Endothelial cell of umbilical vein (primary cell): ENCODE measurements around the gene RNF183. TPM values are rescaled to one million over a fixed set of nuclear protein-coding genes. Genes with fewer than 3 reads are reported as not detected.

Experiments
- BruUV-seq: library from RNA; stranded (reverse); fragments of 400-500 nt; replicated peaks from 2 replicates; lab custom pipeline; 2021; lab: Mats Ljungman, UMichigan
- CTCF ChIA-PET: fragments of 300-600, 350-600 bp; sonication (Branson Sonifier 250); formaldehyde crosslinking; loops from one replicate; lab custom pipeline; 2021; ENCODE audit warnings: antibody characterized with exemption, inconsistent platforms; lab: Charles Lee
- POLR2A ChIA-PET: fragments of 300-600, 350-600 bp; sonication (Branson Sonifier 250); formaldehyde crosslinking; loops from one replicate; lab custom pipeline; 2021; ENCODE audit warnings: antibody characterized with exemption, inconsistent platforms; lab: Charles Lee
- DNase-seq: peaks from one replicate; pipeline ENCODE4 v3.0.0-alpha.2; 2011; ENCODE audit warnings: low read depth, low spot score
- FAIRE-seq: peaks from 2 replicates; lab custom pipeline; 2011; peaks lifted over from hg19 to GRCh38; lab: Jason Lieb, UNC
- H2AFZ ChIP-seq: 2 replicates; pipeline ENCODE4 v1.6.0; 2012; ENCODE audit warnings: low read depth, low read length, control low read depth, inconsistent platforms
- H3K27ac ChIP-seq: 2 replicates; pipeline ENCODE4 v1.5.1; 2011; ENCODE audit warnings: low read depth, mild to moderate bottlenecking, control low read depth, low read length, moderate library complexity; ENCODE audit not compliant: insufficient read depth
- H3K27me3 ChIP-seq, 2 experiments: 2 replicates each; pipeline versions ENCODE4 v1.6.0 to v1.6.1; 2011; ENCODE audit warnings: low read length in 2 of 2, mixed read lengths in 1 of 2; ENCODE audit not compliant: control insufficient read depth in 2 of 2, insufficient read depth in 2 of 2
- H3K36me3 ChIP-seq, 2 experiments: 2 replicates in 1 of 2; 3 replicates in 1 of 2; pipeline ENCODE4 v1.5.1; 2011; ENCODE audit warnings: low read length in 2 of 2, mild to moderate bottlenecking in 1 of 2, moderate library complexity in 1 of 2; ENCODE audit not compliant: control insufficient read depth in 2 of 2, insufficient read depth in 2 of 2; ENCODE audit errors: extremely low read depth in 1 of 2
- H3K4me1 ChIP-seq: 3 replicates; pipeline ENCODE4 v1.5.1; 2011; ENCODE audit warnings: mild to moderate bottlenecking, low read length; ENCODE audit not compliant: control insufficient read depth, insufficient read depth; ENCODE audit errors: extremely low read depth
- H3K4me2 ChIP-seq: 2 replicates; pipeline ENCODE4 v1.6.1; 2011; ENCODE audit warnings: low read length, control low read depth, mixed read lengths; ENCODE audit not compliant: insufficient read depth
- H3K4me3 ChIP-seq, 3 experiments: fragments of 200-600 bp in 1 of 3; sonication (generic), shearing (Covaris generic) in 1 of 3; replicated peaks in 1 of 3; 2 replicates each; pipeline ENCODE4 v1.5.1; 2011 to 2016; ENCODE audit warnings: control low read depth in 3 of 3, low read length in 3 of 3, mild to moderate bottlenecking in 2 of 3, inconsistent platforms in 1 of 3, low read depth in 1 of 3, moderate library complexity in 1 of 3; ENCODE audit not compliant: insufficient read depth in 1 of 3
- H3K79me2 ChIP-seq: 2 replicates; pipeline ENCODE4 v1.6.0; 2012; ENCODE audit warnings: low read length, inconsistent platforms; ENCODE audit not compliant: control insufficient read depth, insufficient read depth
- H3K9ac ChIP-seq: replicated peaks from 2 replicates; pipeline ENCODE3; 2011; ENCODE audit warnings: low read length, control low read depth; ENCODE audit not compliant: insufficient read depth; ENCODE audit errors: extremely low read depth
- H3K9me1 ChIP-seq: replicated peaks from 3 replicates; pipeline ENCODE4 v1.6.0; 2011; ENCODE audit warnings: mild to moderate bottlenecking, low read length; ENCODE audit not compliant: control insufficient read depth, insufficient read depth; ENCODE audit errors: extremely low read depth
- H3K9me3 ChIP-seq: replicated peaks from 2 replicates; pipeline ENCODE4 v1.5.1; 2012; ENCODE audit warnings: low read length, inconsistent platforms; ENCODE audit not compliant: control insufficient read depth, insufficient read depth
- H4K20me1 ChIP-seq: replicated peaks from 2 replicates; pipeline ENCODE3; 2011; ENCODE audit warnings: mild to moderate bottlenecking, low read length; ENCODE audit not compliant: control insufficient read depth, insufficient read depth; ENCODE audit errors: extremely low read depth
- CTCF ChIP-seq, 2 donors: IDR thresholded peaks; 1 replicate in 1 of 2; 2 replicates in 1 of 2; pipeline ENCODE4 v1.5.1; 2011; ENCODE audit warnings: low read length in 2 of 2, mild to moderate bottlenecking in 2 of 2, moderate library complexity in 2 of 2, control low read depth in 1 of 2, inconsistent platforms in 1 of 2, low read depth in 1 of 2; ENCODE audit not compliant: insufficient read depth in 1 of 2; ENCODE audit errors: extremely low read depth in 1 of 2
- EZH2 ChIP-seq: IDR thresholded peaks from 2 replicates; pipeline ENCODE4 v1.6.1; 2012; ENCODE audit warnings: borderline replicate concordance, low read depth, mild to moderate bottlenecking, moderate library complexity, low read length, inconsistent platforms; ENCODE audit not compliant: severe bottlenecking
- FOS ChIP-seq: IDR thresholded peaks from 2 replicates; pipeline ENCODE4 v1.6.1; 2011; ENCODE audit warnings: mild to moderate bottlenecking, low read length, moderate library complexity, borderline replicate concordance; ENCODE audit not compliant: insufficient read depth
- GATA2 ChIP-seq: IDR thresholded peaks from 2 replicates; pipeline ENCODE4 v1.7.0; 2011; ENCODE audit warnings: low read depth, mild to moderate bottlenecking, moderate library complexity, mixed read lengths, low read length; ENCODE audit not compliant: insufficient read length, insufficient read depth
- JUN ChIP-seq: IDR thresholded peaks from 2 replicates; pipeline ENCODE4 v1.6.1; 2011; ENCODE audit warnings: borderline replicate concordance, low read depth; ENCODE audit not compliant: insufficient read length, insufficient read depth
- MAX ChIP-seq: IDR thresholded peaks from 2 replicates; pipeline ENCODE4 v1.6.1; 2011; ENCODE audit not compliant: insufficient read depth, insufficient read length
- MYC ChIP-seq: IDR thresholded peaks from one replicate; pipeline ENCODE4 v1.6.1; 2011; ENCODE audit warnings: mild to moderate bottlenecking, low read depth, low read length
- POLR2A ChIP-seq: IDR thresholded peaks from 2 replicates; pipeline ENCODE4 v1.6.1; 2012; ENCODE audit warnings: low read depth, mild to moderate bottlenecking, control low read depth, low read length
- POLR2AphosphoS5 ChIP-seq: IDR thresholded peaks from 2 replicates; pipeline ENCODE4 v1.6.1; 2012; ENCODE audit warnings: low read depth, mild to moderate bottlenecking, control low read depth, low read length, moderate library complexity; ENCODE audit not compliant: insufficient read depth
- dilution Hi-C: fragments of 300-500 bp; cut with MboI; formaldehyde crosslinking; loops from one replicate; pipeline ENCODE4 v1.15.0; 2019; ENCODE audit warnings: low sequenced_read_pairs; ENCODE audit not compliant: extremely low pct_ligation_motif_present
- intact Hi-C: fragments of 100-400 bp; cut with micrococcal nuclease; formaldehyde crosslinking; loops from one replicate; pipeline ENCODE4 v1.10.0; 2022
- polyA plus RNA-seq, 4 experiments: library from polyadenylated mRNA; depleted of rRNA in 3 of 4; stranded (reverse) in 3 of 4; unstranded in 1 of 4; fragments of >200 nt; gene quantifications; 2 replicates each; pipeline versions ENCODE4 v1.2.1 to v1.2.3, GENCODE V29; 2011 to 2012; ENCODE audit warnings: missing spikeins in 1 of 4
- total RNA-seq: library from RNA; stranded (reverse); gene quantifications from 2 replicates; pipeline ENCODE4 v1.2.3, GENCODE V29; 2021

RNF183 gene
- total and polyA plus RNA-seq, 2 donors (not counting 3 experiments of a cell fraction or from before 2014, with no cell fraction given): not detected

- Histone ChIP-seq H3K36me3 (no peaks in the 10 kb centered on the region), H2AFZ (no peak overlapping the region), H3K27me3 (peaks cover 2 to 8% of the 10 kb centered on the region in 2 experiments), H3K9me3 (no peaks in the 10 kb centered on the region), H4K20me1 (no peaks in the 10 kb centered on the region), H3K9ac (no peak overlapping the region), H3K9me1 (no peaks in the 10 kb centered on the region), H3K4me3 (no peak overlapping the region), H3K79me2 (no peaks in the 10 kb centered on the region), H3K4me1 (no peaks in the 10 kb centered on the region), H3K27ac (no peak overlapping the region), H3K4me2 (no peak overlapping the region)
- no TSS peak for BruUV-seq
- POLR2A ChIA-PET: no interaction called here
- FAIRE-seq (no peak), DNase-seq (no peak)
- dilution Hi-C loops (no loop called here), intact Hi-C loops (no loop called here)
- CTCF ChIA-PET: interaction anchor here (1.0 to 1.4 kb wide), 2 partner anchors 22 to 81 kb away, joined by 3 to 6 read pairs; partner anchors contain the start of gene WDR31
- TF ChIP-seq POLR2A: no peak
- TF ChIP-seq JUN: no peak
- TF ChIP-seq GATA2: no peak
- no peak for TF ChIP-seq MYC
- no peak for TF ChIP-seq FOS
- no peak for TF ChIP-seq CTCF (IDR thresholded peaks at IDR 0.05; ENCODE audit: extremely low read depth in 1 of 2, insufficient read depth in 1 of 2, low read depth in 1 of 2, low read length in 2 of 2)
- no peak for TF ChIP-seq POLR2AphosphoS5
- TF ChIP-seq EZH2: no peak
- no peak for TF ChIP-seq MAX
Observed at GRCh38 chr9:113317777-113318176, 14.6 kb upstream of the RNF183 start.
